ENCODE measurements around the gene NMRAL1.

DNA sequence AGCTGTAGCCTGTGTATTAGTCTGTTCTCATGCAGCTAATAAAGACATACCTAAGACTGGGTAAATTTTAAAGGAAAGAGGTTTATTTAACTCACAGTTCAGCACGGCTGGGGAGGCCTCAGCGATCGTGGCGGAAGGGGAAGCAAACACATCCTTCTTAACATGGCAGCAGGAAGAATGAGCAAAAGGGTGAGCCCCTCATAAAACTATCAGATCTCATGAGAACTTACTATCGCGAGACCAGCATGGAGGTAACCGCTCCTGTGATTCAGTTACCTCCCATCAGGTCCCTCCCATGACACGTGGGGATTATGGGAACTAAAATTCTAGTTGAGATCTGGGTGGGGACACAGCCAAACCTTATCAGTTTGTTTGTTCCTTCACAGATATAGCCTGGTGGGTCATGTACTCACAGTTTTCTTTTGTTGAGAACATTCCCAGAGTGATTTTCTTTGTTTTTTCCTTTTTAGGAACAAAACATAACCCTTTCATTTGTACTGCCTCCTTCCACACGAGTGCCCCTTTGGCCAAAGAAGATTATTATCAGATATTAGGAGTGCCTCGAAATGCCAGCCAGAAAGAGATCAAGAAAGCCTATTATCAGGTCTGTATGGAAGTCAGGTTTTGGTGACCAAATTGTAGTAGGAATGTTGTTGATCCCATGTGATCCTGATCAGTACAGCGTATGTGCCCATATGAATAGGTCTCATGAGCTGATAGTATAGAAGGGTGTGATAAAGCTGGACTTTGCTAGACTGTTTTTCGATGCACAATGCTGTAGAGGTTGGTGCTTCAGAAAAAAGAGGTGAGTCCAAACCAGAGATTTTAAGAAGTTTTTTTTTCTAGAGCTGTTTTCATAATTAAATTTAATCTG, 40.3 kb downstream of the NMRAL1 start:
- TF ChIP-seq, protein P1, sequence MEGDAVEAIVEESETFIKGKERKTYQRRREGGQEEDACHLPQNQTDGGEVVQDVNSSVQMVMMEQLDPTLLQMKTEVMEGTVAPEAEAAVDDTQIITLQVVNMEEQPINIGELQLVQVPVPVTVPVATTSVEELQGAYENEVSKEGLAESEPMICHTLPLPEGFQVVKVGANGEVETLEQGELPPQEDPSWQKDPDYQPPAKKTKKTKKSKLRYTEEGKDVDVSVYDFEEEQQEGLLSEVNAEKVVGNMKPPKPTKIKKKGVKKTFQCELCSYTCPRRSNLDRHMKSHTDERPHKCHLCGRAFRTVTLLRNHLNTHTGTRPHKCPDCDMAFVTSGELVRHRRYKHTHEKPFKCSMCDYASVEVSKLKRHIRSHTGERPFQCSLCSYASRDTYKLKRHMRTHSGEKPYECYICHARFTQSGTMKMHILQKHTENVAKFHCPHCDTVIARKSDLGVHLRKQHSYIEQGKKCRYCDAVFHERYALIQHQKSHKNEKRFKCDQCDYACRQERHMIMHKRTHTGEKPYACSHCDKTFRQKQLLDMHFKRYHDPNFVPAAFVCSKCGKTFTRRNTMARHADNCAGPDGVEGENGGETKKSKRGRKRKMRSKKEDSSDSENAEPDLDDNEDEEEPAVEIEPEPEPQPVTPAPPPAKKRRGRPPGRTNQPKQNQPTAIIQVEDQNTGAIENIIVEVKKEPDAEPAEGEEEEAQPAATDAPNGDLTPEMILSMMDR (IDR thresholded peaks at IDR 0.05), result no peak
- TF ChIP-seq EP300 (IDR thresholded peaks at IDR 0.05), result no peak
- no peak for TF ChIP-seq POLR2A (IDR thresholded peaks at IDR 0.05)

Measured in ovary (tissue), 3 donors.